Measurements from ENCODE around the gene MYB. TPM values are rescaled to one million over a fixed set of nuclear protein-coding genes. Genes with fewer than 3 reads are reported as not detected.

The MYB gene
- total RNA-seq, 1 experiment from 2014 or later: 8.3 TPM

GRCh38 chr6:135185483-135185882, 4.4 kb downstream of the MYB start:
- intact Hi-C loops (cut with micrococcal nuclease; ENCODE audit: unreplicated experiment): no loop called here
- TF ChIP-seq EZH2 (IDR thresholded peaks at IDR 0.05; ENCODE audit: borderline replicate concordance, low read depth, low read length, poor library complexity, severe bottlenecking) (no peak), CTCF (conservative IDR thresholded peaks at IDR 0.05; ENCODE audit: low read depth, low read length) (no peak)
- ChIA-PET POLR2A (ENCODE audit: low non-redundant PET) (interaction anchor here (0.5 kb wide), 1 partner anchor 158 kb away, joined by 4 read pairs; no protein-coding TSS in a partner anchor), CTCF (no interaction called here)
- Histone ChIP-seq H3K4me3 (ENCODE audit: low read depth, low read length, poor library complexity, severe bottlenecking) (no peak overlapping the region), H3K27me3 (replicated peaks; ENCODE audit: insufficient read depth, low read depth, low read length, poor library complexity) (no peaks in the 10 kb centered on the region), H3K4me1 (ENCODE audit: insufficient read depth, low read length, poor library complexity, severe bottlenecking) (no peaks in the 10 kb centered on the region), H3K36me3 (ENCODE audit: insufficient read depth, low read length, poor library complexity, severe bottlenecking) (peaks cover 3% of the 10 kb centered on the region), H3K27ac (ENCODE audit: low read depth, low read length, poor library complexity, severe bottlenecking) (no peak overlapping the region), H3K9me3 (ENCODE audit: low read depth, low read length, poor library complexity, severe bottlenecking) (no peaks in the 10 kb centered on the region)
- no TSS peak for BruUV-seq (replicated peaks)
- DNase-seq (ENCODE audit: low spot score): no peak

GRCh38 chr6:135186255-135186654, 5.1 kb downstream of the MYB start:
- H3K27me3 ChIP-seq (replicated peaks; ENCODE audit: insufficient read depth, low read depth, low read length, poor library complexity): no peaks in the 10 kb centered on the region
- no peaks in the 10 kb centered on the region for H3K4me1 ChIP-seq (ENCODE audit: insufficient read depth, low read length, poor library complexity, severe bottlenecking)
- TF ChIP-seq CTCF (conservative IDR thresholded peaks at IDR 0.05; ENCODE audit: low read depth, low read length) (no peak), EZH2 (IDR thresholded peaks at IDR 0.05; ENCODE audit: borderline replicate concordance, low read depth, low read length, poor library complexity, severe bottlenecking) (no peak)
- H3K4me3 ChIP-seq (ENCODE audit: low read depth, low read length, poor library complexity, severe bottlenecking): no peak overlapping the region
- no peak overlapping the region for H3K27ac ChIP-seq (ENCODE audit: low read depth, low read length, poor library complexity, severe bottlenecking)
- no TSS peak for BruUV-seq (replicated peaks)
- POLR2A ChIA-PET (ENCODE audit: low non-redundant PET): no interaction called here
- DNase-seq (ENCODE audit: low spot score): no peak
- H3K36me3 ChIP-seq (ENCODE audit: insufficient read depth, low read length, poor library complexity, severe bottlenecking): peaks cover 3% of the 10 kb centered on the region
- CTCF ChIA-PET: no interaction called here
- intact Hi-C loops (cut with micrococcal nuclease; ENCODE audit: unreplicated experiment): no loop called here
- no peaks in the 10 kb centered on the region for H3K9me3 ChIP-seq (ENCODE audit: low read depth, low read length, poor library complexity, severe bottlenecking)

DNA sequence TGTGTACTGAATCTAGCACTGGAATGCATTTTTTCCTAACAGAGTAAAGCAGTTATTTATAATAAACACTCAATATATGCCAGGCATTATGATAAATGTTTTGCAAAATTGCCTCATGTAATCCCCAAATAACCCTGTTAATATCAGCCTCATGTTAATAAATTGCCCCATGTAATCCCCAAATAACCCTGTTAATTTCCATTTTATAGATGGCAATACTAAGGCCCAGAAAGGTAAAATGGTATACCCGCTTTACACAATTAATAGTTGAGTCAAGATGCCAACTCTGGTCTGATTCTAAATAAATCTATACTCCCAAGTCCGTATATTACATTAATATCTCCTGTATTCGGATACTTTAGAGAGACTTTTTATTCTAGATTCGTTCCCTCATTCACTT, 6.3 kb downstream of the MYB start:
- no TSS peak for BruUV-seq (replicated peaks)
- TF ChIP-seq EZH2 (IDR thresholded peaks at IDR 0.05; ENCODE audit: borderline replicate concordance, low read depth, low read length, poor library complexity, severe bottlenecking) (no peak), CTCF (conservative IDR thresholded peaks at IDR 0.05; ENCODE audit: low read depth, low read length) (no peak)
- Histone ChIP-seq H3K27me3 (replicated peaks; ENCODE audit: insufficient read depth, low read depth, low read length, poor library complexity) (no peaks in the 10 kb centered on the region), H3K36me3 (ENCODE audit: insufficient read depth, low read length, poor library complexity, severe bottlenecking) (peaks cover 3% of the 10 kb centered on the region), H3K9me3 (ENCODE audit: low read depth, low read length, poor library complexity, severe bottlenecking) (no peaks in the 10 kb centered on the region), H3K4me3 (ENCODE audit: low read depth, low read length, poor library complexity, severe bottlenecking) (no peak overlapping the region), H3K4me1 (ENCODE audit: insufficient read depth, low read length, poor library complexity, severe bottlenecking) (no peaks in the 10 kb centered on the region), H3K27ac (ENCODE audit: low read depth, low read length, poor library complexity, severe bottlenecking) (no peak overlapping the region)
- POLR2A ChIA-PET (ENCODE audit: low non-redundant PET): no interaction called here
- CTCF ChIA-PET: no interaction called here
- intact Hi-C loops (cut with micrococcal nuclease; ENCODE audit: unreplicated experiment): no loop called here
- DNase-seq (ENCODE audit: low spot score): no peak
